ENCODE measurements around the gene MGMT. TPM values are rescaled to one million over a fixed set of nuclear protein-coding genes. Genes with fewer than 3 reads are reported as not detected.

The MGMT gene
- total and polyA plus RNA-seq, 2 experiments from 2014 or later = 19.3 to 21.9 TPM

GRCh38 chr10:129626796-129627435 is 159.9 kb downstream of the MGMT start (continued):
- TF ChIP-seq NANOG (IDR thresholded peaks at IDR 0.05; ENCODE audit: borderline replicate concordance) (no peak), STAT1 (IDR thresholded peaks at IDR 0.05; ENCODE audit: unreplicated experiment) (no peak), ETS1 (IDR thresholded peaks at IDR 0.05) (no peak), EZH2phosphoT487 (IDR thresholded peaks at IDR 0.05; ENCODE audit: unreplicated experiment) (no peak)

- Histone ChIP-seq H3K36me3 (ENCODE audit: insufficient read depth) (no peaks in the 10 kb centered on the region), H4K20me1 (replicated peaks; ENCODE audit: insufficient read depth) (no peaks in the 10 kb centered on the region), H2AFZ (no peak overlapping the region), H3K4me1 (ENCODE audit: insufficient read depth) (no peaks in the 10 kb centered on the region), H3F3A (replicated peaks; ENCODE audit: low read depth) (no peaks in the 10 kb centered on the region), H3K79me2 (replicated peaks; ENCODE audit: insufficient read depth) (no peaks in the 10 kb centered on the region), H3K4me2 (no peak overlapping the region), H3K27ac (ENCODE audit: low read depth) (no peak overlapping the region), H3K27me3 (ENCODE audit: insufficient read depth) (no peaks in the 10 kb centered on the region), H3K9me2 (ENCODE audit: insufficient read depth) (no peaks in the 10 kb centered on the region), H3K4me3 (no peak overlapping the region)
- TF ChIP-seq ZNF331 (CRISPR knock-in tag; IDR thresholded peaks at IDR 0.05; ENCODE audit: low read depth) (no peak), EZH2 (IDR thresholded peaks at IDR 0.05; ENCODE audit: low read depth, unreplicated experiment) (no peak), POLR2AphosphoS5 (IDR thresholded peaks at IDR 0.05; ENCODE audit: low read depth) (no peak), NANOG (IDR thresholded peaks at IDR 0.05; ENCODE audit: borderline replicate concordance) (no peak), REST (IDR thresholded peaks at IDR 0.05; ENCODE audit: unreplicated experiment) (no peak), ZNF462 (CRISPR knock-in tag; IDR thresholded peaks at IDR 0.05) (no peak), EZH2phosphoT487 (IDR thresholded peaks at IDR 0.05; ENCODE audit: unreplicated experiment) (no peak), STAT1 (IDR thresholded peaks at IDR 0.05; ENCODE audit: unreplicated experiment) (no peak), CTCF (conservative IDR thresholded peaks at IDR 0.05; ENCODE audit: low read depth in 2 of 2) (no peak)
- no peaks in the 10 kb centered on the region for H3K36me3 Mint-ChIP-seq (ENCODE audit: low read depth)
- no peak for ATAC-seq
- H3K27ac Mint-ChIP-seq = no peak overlapping the region
- peaks cover 10% of the 10 kb centered on the region for H3K4me1 Mint-ChIP-seq
- H3K4me3 Mint-ChIP-seq = no peak overlapping the region
- DNase-seq (ENCODE audit: low spot score) = no peak
- peaks cover 6% of the 10 kb centered on the region for H3K27me3 Mint-ChIP-seq (ENCODE audit: insufficient read depth, low read depth, poor library complexity)
- no peaks in the 10 kb centered on the region for H3K9me3 Mint-ChIP-seq
Measured at GRCh38 chr10:129627442-129627841, 160.4 kb downstream of the MGMT start.
